Measurements from ENCODE around the gene RFX3.

DNA sequence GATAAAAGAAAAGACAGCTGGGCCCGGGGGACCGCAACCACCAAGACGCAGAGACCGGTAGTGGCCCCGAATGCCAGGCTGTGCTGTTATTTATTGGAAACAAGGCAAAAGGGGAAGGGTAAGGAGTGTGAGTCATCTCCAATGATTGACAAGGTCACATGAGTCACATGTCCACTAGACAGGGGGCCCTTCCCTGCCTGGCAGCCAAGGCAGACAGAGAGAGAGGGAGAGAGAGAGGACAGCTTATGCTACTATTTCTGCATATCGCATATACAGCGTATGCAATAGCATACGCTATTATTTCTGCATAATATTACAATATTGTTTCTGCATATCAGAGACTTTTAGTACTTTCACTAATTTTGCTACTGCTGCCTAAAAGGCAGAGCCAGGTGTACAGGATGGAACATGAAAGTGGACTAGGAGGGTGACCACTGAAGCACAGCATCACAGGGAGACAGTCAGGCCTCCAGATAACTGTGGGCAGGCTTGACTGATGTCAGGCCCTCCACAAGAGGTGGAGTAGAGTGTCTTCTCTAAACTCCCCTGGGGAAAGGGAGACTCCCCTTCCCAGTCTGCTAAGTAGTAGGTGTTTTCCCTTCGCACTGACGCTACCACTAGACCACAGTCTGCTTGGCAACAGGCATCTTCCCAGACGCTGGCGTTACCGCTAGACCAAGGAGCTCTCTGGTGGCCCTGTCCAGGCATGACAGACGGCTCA, 50.3 kb downstream of the RFX3 start:
- TF ChIP-seq, protein P1, sequence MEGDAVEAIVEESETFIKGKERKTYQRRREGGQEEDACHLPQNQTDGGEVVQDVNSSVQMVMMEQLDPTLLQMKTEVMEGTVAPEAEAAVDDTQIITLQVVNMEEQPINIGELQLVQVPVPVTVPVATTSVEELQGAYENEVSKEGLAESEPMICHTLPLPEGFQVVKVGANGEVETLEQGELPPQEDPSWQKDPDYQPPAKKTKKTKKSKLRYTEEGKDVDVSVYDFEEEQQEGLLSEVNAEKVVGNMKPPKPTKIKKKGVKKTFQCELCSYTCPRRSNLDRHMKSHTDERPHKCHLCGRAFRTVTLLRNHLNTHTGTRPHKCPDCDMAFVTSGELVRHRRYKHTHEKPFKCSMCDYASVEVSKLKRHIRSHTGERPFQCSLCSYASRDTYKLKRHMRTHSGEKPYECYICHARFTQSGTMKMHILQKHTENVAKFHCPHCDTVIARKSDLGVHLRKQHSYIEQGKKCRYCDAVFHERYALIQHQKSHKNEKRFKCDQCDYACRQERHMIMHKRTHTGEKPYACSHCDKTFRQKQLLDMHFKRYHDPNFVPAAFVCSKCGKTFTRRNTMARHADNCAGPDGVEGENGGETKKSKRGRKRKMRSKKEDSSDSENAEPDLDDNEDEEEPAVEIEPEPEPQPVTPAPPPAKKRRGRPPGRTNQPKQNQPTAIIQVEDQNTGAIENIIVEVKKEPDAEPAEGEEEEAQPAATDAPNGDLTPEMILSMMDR (conservative IDR thresholded peaks at IDR 0.05 in 1 of 2, IDR thresholded peaks at IDR 0.05 in 1 of 2; ENCODE audit: low read depth in 1 of 2, low read length in 2 of 2) = no peak
- TF ChIP-seq EZH2 (IDR thresholded peaks at IDR 0.05; ENCODE audit: low read length, missing control alignments) = no peak
